ENCODE results near the gene TAOK2.
"Not testable (repeated sequence)": the region's sequence is repeated elsewhere in the genome, so short reads cannot be mapped to it uniquely, and the experiment has no call there.

The TAOK2 gene

GRCh38 chr16:29950806-29951461, 22.7 kb upstream of the TAOK2 start:
- TF ChIP-seq POLR2A (IDR thresholded peaks at IDR 0.05; ENCODE audit: low read depth, low read length) (no peak), POLR2AphosphoS5 (IDR thresholded peaks at IDR 0.05; ENCODE audit: low read depth, low read length) (no peak), TAF1 (IDR thresholded peaks at IDR 0.05; ENCODE audit: borderline replicate concordance, low read depth, low read length) (no peak)
- FAIRE-seq (no peak), DNase-seq (ENCODE audit: insufficient read length) (no peak)

DNA sequence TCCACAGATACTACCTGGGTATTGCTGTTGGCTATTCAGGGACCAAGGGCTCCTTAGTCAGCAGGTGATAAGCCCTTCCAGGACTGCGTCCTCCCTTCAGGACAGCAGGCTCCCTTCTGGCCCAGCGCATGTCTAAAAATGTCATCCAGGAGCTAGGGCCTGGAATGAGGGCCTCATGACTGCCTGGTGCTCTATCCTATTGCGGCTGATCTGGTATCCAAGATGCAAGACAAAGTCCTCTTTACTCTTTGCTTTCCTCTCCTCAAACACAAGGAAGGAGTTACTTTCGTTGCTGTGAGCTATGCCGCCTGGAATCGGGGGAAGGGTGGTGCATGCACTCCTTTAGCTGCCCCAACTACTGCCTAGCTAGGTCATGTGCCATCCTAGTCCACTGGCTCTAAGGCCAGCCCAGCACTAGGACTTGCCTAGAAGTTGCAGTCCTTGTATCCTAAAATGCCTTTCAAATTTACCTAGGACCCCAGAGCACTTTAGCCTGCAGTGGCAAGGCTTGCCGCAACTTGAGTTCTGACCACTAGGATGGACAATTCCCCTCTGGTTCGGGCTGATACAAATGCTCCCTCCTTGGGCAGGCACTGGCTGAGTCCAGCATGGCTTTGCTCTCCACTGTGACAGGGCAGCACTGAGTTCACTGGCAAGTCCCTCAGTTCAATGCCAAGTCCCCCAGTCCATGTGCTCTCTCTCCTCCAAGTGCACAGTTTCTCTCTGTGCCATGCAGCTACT, 21.9 kb upstream of the TAOK2 start:
- TF ChIP-seq TAF1 (IDR thresholded peaks at IDR 0.05; ENCODE audit: borderline replicate concordance, low read depth, low read length) (no peak), POLR2A (IDR thresholded peaks at IDR 0.05; ENCODE audit: low read depth, low read length) (no peak), POLR2AphosphoS5 (IDR thresholded peaks at IDR 0.05; ENCODE audit: low read depth, low read length) (no peak)
- no peak for DNase-seq (ENCODE audit: insufficient read length)
- no peak for FAIRE-seq

DNA sequence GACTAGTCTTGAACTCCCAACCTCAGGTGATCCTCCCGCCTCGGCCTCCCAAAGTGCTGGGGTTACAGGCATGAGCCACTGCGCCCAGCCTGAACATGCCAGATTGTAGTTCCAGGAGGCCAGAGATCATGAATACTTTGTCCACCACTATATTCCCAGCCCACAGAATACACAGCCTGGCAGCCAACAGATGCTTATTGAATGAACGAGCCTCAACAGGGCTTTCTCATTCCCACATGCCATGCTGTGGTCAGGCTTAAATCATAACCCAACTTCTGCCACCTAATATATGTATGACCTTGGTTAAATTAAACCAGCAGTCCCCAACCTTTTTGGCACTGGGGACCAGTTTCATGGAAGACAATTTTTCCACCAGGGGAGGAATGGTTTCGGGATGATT, 14.9 kb upstream of the TAOK2 start:
- FAIRE-seq (no peak), DNase-seq (ENCODE audit: insufficient read length) (no peak)
- TF ChIP-seq POLR2A (IDR thresholded peaks at IDR 0.05; ENCODE audit: low read depth, low read length) (no peak), POLR2AphosphoS5 (IDR thresholded peaks at IDR 0.05; ENCODE audit: low read depth, low read length) (no peak), TAF1 (IDR thresholded peaks at IDR 0.05; ENCODE audit: borderline replicate concordance, low read depth, low read length) (no peak)

- TF ChIP-seq POLR2AphosphoS5 (IDR thresholded peaks at IDR 0.05; ENCODE audit: low read depth, low read length) = no peak
- TF ChIP-seq POLR2A (IDR thresholded peaks at IDR 0.05; ENCODE audit: low read depth, low read length) = no peak
- no peak for TF ChIP-seq TAF1 (IDR thresholded peaks at IDR 0.05; ENCODE audit: borderline replicate concordance, low read depth, low read length)
- no peak for DNase-seq (ENCODE audit: insufficient read length)
- FAIRE-seq = no peak
Measured at GRCh38 chr16:29959293-29959692, 14.4 kb upstream of the TAOK2 start.

- not testable (repeated sequence) for FAIRE-seq; DNase-seq (ENCODE audit: insufficient read length)
Measured at GRCh38 chr16:29959821-29960220, 13.8 kb upstream of the TAOK2 start.

DNA sequence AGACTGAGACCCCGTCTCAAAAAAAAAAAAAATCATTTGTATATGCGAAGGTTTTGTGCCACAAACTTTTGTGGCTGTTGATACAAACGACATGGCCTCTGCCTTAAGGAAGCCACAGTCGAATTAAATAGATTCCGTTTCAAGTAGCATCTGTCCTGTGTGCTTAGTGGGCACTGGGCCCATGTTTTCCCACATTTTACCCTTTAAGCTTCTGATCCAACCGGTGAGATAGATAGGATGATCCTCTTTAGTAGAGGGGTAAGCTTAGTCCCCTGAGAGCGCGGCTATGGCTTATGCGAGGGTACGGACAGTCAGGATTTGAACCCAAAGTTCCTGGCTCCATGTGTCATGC, 12.6 kb upstream of the TAOK2 start:
- FAIRE-seq (no peak), DNase-seq (ENCODE audit: insufficient read length) (no peak)
- TF ChIP-seq POLR2AphosphoS5 (IDR thresholded peaks at IDR 0.05; ENCODE audit: low read depth, low read length) = no peak
- TF ChIP-seq TAF1 (IDR thresholded peaks at IDR 0.05; ENCODE audit: borderline replicate concordance, low read depth, low read length) = no peak
- TF ChIP-seq POLR2A (IDR thresholded peaks at IDR 0.05; ENCODE audit: low read depth, low read length) = no peak

- DNase-seq (ENCODE audit: insufficient read length) (peak; percentile 98), FAIRE-seq (peak; percentile 92)
Measured at GRCh38 chr16:29961479-29962343, 12.0 kb upstream of the TAOK2 start, which contains the start of gene TMEM219. Gene TMEM219, plus strand, starts transcription at chr16:29962079. Its CDS starts 1,065 bp downstream, at chr16:29963144.

GRCh38 chr16:29962344-29962994, 11.2 kb upstream of the TAOK2 start:
- DNase-seq (ENCODE audit: insufficient read length) (no peak), FAIRE-seq (no peak)
- TF ChIP-seq POLR2A (IDR thresholded peaks at IDR 0.05; ENCODE audit: low read depth, low read length) (no peak), POLR2AphosphoS5 (IDR thresholded peaks at IDR 0.05; ENCODE audit: low read depth, low read length) (no peak), TAF1 (IDR thresholded peaks at IDR 0.05; ENCODE audit: borderline replicate concordance, low read depth, low read length) (no peak)

More at GRCh38 chr16:29961479-29962343, 12.0 kb upstream of the TAOK2 start, which contains the start of gene TMEM219:
- TF ChIP-seq POLR2A (IDR thresholded peaks at IDR 0.05; ENCODE audit: low read depth, low read length) (peak; percentile 73; the same call in 1 of the 2 replicates), POLR2AphosphoS5 (IDR thresholded peaks at IDR 0.05; ENCODE audit: low read depth, low read length) (peak; percentile 52; the same call in 1 of the 2 replicates), TAF1 (IDR thresholded peaks at IDR 0.05; ENCODE audit: borderline replicate concordance, low read depth, low read length) (0 out of 2 replicates have a peak, but pooled peaks have one; percentile 52)

- DNase-seq (ENCODE audit: insufficient read length) = no peak
- no peak for FAIRE-seq
- TF ChIP-seq POLR2AphosphoS5 (IDR thresholded peaks at IDR 0.05; ENCODE audit: low read depth, low read length) (no peak), POLR2A (IDR thresholded peaks at IDR 0.05; ENCODE audit: low read depth, low read length) (no peak), TAF1 (IDR thresholded peaks at IDR 0.05; ENCODE audit: borderline replicate concordance, low read depth, low read length) (no peak)
Measured at GRCh38 chr16:29963021-29963743, 10.5 kb upstream of the TAOK2 start.

DNA sequence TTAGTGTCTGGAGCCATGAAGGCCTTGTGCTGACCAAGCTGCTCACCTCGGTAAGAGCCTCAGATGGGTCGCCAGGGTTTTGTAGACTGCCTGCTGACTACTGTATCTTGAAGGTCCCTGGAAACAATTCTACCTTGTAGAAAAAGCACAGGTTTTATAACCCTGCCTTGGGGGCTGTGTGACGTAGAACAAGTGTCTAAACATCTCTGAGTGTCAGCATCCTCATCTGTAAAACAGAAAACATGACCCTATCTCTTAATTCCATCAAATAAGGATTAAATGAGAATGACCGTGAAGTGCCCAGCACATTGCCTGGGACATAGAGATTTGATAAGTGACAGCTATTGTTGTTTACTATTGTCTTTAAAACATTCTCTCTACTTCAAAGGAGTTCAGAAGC, 5.5 kb upstream of the TAOK2 start:
- FAIRE-seq = no peak
- no peak for DNase-seq (ENCODE audit: insufficient read length)
- TF ChIP-seq TAF1 (IDR thresholded peaks at IDR 0.05; ENCODE audit: borderline replicate concordance, low read depth, low read length) (no peak), POLR2AphosphoS5 (IDR thresholded peaks at IDR 0.05; ENCODE audit: low read depth, low read length) (no peak), POLR2A (IDR thresholded peaks at IDR 0.05; ENCODE audit: low read depth, low read length) (no peak)

All from GM12892 (cell line).